GM12875 (cell line): ENCODE measurements around the gene SLC8A1.

Source experiments
- H3K4me3 ChIP-seq: one replicate; pipeline ENCODE4 v1.5.1; 2011; ENCODE audit warnings: low read depth, low read length, control low read depth
- CTCF ChIP-seq: IDR thresholded peaks from 2 replicates; pipeline ENCODE4 v1.5.1; 2011; ENCODE audit warnings: low read depth, mild to moderate bottlenecking, control low read depth, inconsistent platforms, low read length, moderate library complexity, borderline replicate concordance; ENCODE audit not compliant: insufficient read depth

The SLC8A1 gene

GRCh38 chr2:40374543-40375240, 77.2 kb downstream of the SLC8A1 start:
- TF ChIP-seq CTCF, result no peak
- H3K4me3 ChIP-seq, result no peak overlapping the region

GRCh38 chr2:40373111-40373510, 78.8 kb downstream of the SLC8A1 start:
- no peak overlapping the region for H3K4me3 ChIP-seq
- no peak for TF ChIP-seq CTCF

- TF ChIP-seq CTCF, result no peak
- no peak overlapping the region for H3K4me3 ChIP-seq
Observed at GRCh38 chr2:40372283-40372985, 79.5 kb downstream of the SLC8A1 start.

GRCh38 chr2:40371525-40372282, 80.2 kb downstream of the SLC8A1 start:
- no peak for TF ChIP-seq CTCF
- no peak overlapping the region for H3K4me3 ChIP-seq

- no peak overlapping the region for H3K4me3 ChIP-seq
- no peak for TF ChIP-seq CTCF
Observed at GRCh38 chr2:40370007-40370395, 81.9 kb downstream of the SLC8A1 start.

- no peak for TF ChIP-seq CTCF
- no peak overlapping the region for H3K4me3 ChIP-seq
Observed at GRCh38 chr2:40369267-40370006, 82.5 kb downstream of the SLC8A1 start.
